GM21529 (cell line): Measurements from ENCODE around the gene TSHZ2.
"Not testable (repeated sequence)": the region's sequence is repeated elsewhere in the genome, so short reads cannot be mapped to it uniquely, and the experiment has no call there.

Experiments
- ATAC-seq: cut with Tn5 transposase; IDR thresholded peaks from one replicate; pipeline ENCODE4 v1.9.1; 2021; ENCODE audit not compliant: unreplicated experiment

TSHZ2 gene

DNA sequence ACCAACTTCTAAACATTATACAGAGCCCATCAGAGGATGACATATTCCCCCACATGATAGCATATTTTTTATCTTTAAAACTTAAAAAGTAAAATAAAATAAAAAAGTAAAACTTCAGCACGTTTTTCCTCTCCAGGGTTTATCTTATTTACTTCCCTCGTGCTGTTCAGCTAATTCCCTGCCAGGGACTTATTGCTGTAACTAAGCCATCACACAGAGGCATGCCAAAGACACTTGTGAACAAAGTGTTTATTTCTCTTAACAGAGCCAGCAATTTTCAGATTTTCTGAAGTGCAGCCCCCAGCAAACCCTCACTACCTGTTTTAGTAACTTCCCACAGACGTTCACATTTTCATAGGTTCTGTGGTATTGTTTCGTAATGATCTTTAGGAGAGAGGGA is 327.7 kb downstream of the TSHZ2 start:
- ATAC-seq: no peak

DNA sequence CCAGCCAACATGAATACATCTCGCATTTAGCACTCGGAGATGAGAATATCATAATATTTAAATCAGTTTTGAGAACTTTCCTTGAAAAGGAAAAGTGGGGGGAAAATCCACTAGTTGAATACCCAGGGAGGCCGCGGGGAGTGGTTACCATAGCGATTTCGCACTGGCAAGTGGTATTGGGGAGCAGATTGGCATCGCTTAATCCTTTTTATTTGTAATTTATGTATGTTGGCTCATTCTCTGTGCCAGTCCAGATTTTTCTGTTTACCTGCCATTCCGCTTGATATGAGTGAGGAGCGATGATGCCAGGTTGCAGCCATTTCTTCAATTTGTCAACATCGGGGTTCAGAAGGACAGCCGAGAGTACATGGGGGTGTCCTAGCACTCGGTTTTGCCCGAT is 329.7 kb downstream of the TSHZ2 start:
- ATAC-seq: no peak

DNA sequence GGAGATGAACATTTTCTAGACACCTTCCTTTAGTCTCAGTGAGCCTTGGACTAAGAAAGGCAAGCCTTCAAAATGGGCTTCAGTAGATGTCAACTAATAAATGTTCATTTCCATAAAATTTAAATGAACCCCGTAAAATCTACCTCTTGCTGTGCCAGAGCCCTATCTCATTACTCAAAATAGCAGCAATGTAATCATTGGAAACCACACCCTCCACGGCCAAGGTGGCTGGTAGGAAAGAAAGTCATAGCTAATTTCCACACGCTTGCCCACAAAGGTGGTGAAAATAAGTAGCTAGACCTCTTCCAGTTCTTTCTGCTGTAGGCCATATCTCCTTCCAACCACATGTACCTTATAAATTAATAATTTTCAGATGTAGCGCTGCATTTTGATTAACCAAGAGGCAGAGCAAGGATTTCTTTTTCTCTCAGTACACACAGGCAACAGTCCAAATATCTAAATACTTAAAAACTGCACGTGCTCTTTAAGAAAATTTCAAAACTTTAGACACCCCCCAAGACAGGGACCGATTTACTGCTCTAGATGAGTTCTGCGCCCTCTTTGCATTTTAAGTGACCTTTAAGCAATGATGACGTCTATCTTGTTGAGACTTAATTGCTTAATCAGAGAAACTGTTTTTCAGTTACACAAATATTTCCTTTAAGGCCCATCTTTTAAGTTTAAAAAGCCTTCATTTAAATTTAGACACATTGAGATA is 330.7 kb downstream of the TSHZ2 start:
- ATAC-seq: no peak

DNA sequence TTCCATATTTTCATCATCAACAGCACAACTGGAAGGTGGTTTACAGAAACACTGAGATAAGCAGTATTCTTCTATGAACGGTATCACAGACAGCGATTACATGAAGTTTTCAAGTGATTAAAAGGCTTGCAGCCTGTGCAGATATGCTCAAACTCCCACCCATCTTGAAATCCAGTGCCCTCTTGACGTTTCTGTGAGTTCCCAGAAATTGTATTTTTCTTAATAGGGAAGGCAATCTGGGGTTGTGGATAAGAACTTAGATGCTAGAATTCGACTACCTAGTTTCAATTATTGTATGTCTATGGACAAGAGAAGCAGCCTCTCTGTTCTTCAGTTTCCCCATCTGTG is 331.2 kb downstream of the TSHZ2 start:
- ATAC-seq: no peak

DNA sequence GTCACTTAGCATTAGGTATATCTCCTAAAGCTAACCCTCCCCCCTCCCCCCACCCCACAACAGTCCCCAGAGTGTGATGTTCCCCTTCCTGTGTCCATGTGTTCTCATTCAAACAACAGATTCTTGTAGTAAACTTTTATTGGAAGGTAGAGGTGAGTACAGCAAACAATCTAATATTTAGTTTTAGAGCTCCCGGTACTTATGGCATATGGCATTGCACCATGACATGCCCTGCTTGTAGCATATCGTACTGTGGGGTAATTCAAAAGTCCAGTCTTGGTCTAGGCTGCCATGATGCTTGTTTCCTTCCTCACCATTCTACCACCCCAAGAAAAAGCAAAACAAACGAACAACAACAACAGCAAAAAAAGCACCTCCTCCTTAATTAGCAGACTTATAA is 332.0 kb downstream of the TSHZ2 start:
- ATAC-seq: no peak

DNA sequence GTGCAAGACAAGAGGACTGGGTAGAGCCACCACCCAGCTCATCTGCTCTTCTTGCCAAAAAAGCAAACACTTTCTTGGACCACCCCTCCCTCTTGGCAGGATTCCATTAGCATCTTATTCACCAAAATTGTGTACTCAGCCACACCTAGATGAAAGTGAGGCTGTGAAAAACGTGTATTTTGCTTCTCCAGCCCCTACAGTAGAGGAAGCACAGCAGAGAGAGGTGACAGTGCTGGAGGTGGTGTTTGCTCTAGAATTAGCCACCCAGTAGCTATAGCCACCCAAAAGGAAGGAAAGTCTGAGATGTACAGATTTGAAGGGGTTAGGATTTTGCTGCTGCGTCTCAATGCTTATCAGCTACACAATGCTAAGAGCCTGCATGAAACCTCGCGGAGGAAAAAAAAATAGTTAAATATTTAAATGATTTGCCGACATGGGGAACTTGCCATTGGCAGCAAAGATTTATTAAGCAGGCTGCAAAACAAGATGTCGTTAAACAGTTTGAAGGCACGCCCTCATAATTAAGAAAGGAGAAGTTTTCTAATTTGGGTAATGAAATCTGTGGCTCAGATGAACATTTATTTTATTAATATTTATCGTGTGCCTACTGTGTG is 334.1 kb downstream of the TSHZ2 start:
- no peak for ATAC-seq

DNA sequence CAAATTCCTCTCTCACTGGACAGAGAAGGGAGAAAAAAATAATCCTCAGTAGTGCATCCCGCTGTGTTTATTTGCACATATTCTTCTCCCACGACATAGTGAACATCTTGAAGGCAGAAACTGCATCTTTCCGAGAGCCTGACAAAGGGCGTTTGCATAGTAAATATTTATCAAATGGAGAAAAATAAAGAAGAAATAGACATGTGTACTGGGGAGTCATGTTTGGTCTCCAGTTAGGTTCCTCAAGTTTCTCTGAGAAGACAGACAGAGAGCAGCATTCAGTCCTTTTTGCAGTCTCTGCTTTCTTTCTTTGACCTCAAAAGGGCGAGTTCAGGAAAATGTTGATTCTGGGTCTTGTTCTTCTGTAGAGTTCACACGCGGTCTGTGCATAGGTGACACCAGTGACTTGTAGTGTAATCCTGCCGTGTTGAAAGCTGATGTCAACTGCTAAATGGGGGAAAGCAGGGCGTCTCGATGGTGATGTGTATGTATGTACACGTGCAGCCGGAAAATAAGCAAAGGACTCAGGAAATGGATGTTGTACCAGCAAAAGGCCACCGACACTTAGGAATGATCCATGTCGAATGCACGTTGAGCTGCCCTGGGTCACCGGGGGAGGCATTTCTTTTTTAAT is 335.9 kb downstream of the TSHZ2 start:
- ATAC-seq: no peak

DNA sequence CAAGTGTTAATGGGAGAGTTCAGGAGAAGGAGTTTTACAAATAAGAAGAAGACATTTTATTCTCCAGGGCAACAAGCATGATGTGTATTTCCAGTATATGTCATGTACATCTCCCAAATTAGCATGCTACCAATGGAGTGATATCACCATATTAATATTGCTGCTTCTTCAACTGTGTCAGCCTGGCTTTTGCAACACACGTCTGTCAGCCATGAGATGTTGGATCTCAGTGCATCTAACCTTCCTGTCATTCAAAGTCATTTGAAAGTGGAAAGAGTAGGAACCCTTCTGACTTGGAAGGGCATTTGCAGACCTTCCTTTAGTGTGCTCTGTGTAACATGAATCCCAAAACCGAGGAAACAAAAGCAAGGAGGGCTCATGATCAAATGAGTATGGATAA is 337.4 kb downstream of the TSHZ2 start:
- ATAC-seq: no peak

DNA sequence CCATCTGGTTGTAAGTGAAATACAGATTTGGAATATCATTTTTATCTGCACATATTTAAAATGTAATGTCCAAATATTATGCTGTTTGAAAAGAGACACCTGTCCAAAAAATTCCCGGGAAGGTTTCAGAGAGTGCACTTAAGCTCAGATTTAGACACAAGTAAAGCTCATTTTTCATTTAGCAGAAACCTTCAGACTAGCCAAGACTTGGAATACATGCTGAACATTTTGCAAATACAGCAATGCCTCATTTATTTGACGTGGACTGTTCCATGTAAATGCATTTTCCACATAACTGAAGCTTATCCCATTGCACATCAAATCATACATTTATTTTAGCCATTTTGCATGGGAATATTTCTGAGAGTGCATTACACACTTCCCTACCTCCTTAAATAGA is 340.8 kb downstream of the TSHZ2 start:
- no peak for ATAC-seq

DNA sequence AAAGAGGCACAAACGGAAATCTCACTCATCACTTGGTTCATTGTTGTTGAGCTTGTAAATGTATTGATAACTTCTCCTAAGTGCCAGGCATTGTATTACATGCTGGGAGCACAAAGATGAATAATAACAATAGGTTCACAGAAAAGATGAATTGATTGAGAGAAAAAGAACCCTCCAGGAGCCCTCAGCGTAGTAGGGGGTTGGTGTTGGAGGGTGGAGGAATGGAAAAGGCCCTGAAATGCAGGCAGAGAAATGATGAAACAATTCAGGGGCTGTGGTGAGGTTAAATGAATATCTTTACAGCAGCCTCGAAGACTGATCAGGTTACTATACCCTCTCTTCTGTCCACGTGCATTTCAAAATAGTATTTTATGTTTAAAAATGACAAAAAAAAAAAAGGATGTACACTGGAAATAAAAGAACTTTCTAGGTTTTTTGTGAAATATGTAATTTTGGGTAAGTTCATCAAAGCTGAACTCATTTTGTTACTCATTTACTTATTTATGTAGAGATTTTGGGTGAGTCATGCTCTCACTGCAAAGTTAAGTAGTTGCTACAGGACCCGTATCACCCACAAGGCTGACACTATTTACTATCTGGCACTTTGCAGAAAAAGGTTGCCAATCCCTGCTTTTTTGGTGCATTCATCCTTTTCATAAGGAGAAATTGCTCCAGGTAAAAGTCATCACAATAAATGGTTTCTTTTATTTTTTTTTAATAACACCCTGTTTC is 344.2 kb downstream of the TSHZ2 start:
- ATAC-seq: no peak

DNA sequence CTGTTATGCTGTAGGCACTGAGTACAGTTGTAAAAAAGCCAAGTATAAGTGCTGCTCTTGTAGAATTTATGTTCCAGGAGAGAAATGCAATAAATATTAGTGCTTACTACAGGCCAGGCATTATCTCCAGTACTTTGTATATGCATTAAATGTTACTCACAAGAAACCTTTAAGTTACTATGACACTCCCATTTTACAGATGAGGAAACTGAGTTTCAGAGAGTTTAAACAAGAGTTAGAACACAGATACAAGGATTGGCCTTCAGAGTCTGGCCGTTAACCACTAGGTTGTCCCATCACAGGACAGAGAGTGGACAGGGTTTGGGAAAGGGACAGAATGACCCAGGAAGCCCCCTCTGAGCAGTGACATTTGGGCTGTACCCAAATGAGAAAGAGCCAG is 347.0 kb downstream of the TSHZ2 start:
- no peak for ATAC-seq

DNA sequence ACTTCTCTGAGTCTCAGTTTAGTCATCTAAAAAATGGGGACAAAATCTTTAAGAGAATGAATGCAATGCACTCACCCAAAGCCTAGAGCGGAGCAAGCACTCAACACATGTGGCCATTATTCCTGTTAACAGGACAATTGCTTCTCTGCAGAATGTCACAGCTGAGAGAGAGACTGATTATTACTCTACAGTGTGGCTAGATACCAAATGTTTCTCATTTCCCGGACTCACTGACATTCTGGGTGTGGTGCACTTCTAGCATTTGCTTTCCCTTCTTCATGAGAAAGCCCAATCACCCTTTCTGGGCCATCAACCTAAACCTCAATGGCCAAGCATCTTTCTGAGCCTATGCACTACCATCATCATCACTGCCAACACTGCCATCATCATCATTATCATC is 347.6 kb downstream of the TSHZ2 start:
- no peak for ATAC-seq

DNA sequence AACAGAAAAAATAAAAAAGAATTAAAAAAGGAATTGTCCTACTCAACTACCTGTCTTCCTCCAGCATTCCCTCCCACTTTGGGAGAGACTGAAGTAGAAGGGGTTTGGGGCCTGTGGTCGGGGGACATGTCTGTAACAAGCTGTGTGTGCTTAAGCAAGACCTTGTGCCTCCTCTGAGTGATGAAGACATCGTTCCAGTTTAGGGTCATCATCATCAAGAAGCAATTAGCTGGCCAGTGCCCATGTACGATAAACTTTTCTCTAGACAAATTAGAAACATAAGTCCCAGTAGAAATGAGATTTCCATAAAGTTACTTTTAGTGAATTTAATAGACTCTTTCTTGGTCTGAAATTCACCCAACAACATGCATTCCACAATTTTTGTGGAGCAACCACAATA is 348.5 kb downstream of the TSHZ2 start:
- ATAC-seq: no peak

DNA sequence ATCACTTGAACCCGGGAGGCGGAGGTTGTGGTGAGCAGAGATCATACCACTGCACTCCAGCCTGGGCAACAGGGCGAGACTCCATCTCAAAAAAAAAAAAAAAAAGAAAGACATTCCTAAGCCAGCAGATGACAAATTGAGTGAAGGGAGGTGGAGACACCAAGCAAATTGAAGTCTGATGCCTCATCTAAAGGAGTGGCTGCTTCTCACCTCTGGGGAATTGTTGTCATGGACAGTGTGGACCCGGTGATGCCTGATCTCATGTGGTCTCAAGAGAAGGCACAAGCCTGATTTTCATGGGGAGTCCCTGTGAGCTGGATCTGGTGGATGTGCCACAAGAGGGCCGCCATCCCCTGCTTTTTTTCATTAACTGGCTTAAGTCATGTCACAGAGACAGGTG is 349.4 kb downstream of the TSHZ2 start:
- ATAC-seq: no peak

DNA sequence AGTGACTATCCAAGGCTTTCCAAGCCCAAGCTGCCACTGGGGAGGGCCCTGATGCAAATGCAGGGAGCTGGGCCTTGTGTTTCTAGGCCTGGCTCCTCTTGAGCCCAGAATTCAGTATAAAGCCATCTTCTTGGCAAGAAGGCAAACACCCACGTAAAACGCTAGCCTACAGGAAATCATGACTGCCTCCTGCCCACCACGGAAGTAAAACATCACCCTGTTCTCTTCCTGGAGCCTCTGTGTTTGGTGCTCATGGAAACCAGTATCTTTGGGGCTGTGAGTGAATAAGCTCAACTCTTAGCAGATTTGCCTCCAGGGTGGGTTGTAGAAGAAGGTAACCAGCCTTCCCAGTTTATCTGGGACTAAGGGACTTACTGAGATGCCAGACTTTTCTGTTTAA is 350.5 kb downstream of the TSHZ2 start:
- no peak for ATAC-seq

DNA sequence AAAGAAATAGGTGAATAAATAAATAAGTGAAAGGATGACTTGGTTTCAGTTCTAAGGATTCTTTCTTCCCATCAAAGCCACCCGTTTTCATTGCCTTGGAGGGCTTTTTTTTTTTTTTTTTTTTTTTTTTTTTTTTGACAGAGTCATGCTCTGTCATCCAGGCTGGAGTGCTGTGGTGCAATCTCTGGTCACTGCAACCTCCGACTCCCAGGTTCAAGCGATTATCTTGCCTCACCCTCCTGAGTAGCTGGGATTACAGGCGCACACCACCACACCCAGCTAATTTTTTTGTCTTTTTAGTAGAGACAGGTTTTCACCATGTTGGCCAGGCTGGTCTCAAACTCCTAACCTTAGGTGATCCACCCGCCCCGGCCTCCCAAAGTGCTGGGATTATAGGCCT is 351.3 kb downstream of the TSHZ2 start:
- ATAC-seq: not testable (repeated sequence)

DNA sequence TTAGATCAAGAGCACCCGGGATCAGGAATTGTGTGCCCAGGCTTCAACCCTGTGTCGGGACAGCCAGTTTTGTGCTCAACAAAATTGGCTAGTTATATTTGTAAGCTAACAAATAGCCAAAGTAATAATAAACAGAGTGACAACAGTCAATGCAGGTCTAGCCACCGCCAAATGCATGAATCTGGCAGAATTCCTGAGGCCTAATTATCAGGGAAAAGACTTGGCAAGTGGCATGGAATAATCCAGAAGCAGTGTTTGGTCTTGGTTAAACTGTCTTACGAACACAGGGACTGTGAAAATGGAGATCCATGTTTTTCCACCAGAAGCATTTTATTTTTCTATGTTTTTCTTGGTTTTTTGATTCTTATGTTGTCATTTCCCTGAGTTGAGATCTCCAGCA is 352.7 kb downstream of the TSHZ2 start:
- ATAC-seq: no peak

DNA sequence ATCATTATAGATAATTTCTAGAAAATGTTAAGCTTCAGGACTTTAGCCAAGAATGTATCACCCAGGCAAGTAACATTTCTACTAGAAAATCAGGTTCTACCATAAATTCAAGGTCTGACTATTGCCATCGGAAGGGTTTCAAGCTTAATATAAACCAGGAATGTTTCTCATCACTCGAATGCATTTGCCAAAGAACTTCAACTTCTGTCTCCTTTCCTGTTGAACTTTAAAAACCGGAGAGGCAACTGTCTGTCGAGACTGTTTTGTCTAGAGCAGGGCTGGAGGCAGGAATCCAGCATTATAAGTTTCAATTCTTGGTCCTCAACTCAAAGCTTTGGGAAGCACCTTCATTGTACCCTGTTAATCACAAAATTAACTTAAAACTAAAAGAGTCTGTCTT is 356.8 kb downstream of the TSHZ2 start:
- ATAC-seq: no peak

DNA sequence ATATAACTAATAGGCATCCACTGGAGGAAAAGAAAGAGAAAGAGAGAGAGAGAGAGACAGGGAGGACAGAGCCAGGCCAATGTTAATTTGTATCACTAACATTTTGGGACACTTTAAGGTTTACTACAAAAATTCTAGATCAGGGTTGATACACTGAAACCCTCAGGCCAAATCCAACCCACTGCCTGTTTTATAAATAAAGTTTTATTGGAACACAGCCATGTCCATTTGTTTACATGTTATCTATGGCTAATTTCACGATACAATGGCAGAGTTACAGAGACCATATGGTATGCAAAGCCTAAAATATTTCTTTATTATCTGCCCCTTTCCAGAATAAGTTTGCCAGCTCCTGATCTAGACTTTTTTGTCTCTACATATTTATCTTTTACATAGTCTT is 357.6 kb downstream of the TSHZ2 start:
- ATAC-seq: no peak

DNA sequence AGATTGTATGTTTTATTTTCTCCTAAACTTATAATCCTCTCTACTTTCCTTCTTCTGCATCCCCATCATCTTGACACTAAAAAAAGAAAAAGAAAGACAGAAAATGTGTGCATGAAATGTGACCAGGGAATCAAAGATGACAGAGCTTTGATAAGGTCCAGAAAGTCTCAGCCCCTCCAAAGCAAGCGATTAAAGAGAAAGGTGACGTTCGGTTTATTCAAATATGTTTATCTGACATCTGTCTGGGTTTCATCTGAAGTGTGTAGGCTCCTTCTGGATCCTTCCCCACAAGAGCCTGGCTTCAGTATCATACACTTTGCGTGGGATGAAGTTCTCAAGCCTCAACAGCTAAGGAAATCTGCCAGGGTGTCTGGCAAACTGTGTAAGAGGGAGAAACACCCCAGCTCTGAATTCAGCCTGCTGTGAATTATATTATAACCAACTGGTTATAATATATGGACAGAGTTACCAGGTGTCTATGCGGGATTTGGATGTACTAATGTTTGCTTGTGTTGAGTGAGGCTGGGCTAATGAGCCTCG is 358.5 kb downstream of the TSHZ2 start:
- ATAC-seq: no peak

DNA sequence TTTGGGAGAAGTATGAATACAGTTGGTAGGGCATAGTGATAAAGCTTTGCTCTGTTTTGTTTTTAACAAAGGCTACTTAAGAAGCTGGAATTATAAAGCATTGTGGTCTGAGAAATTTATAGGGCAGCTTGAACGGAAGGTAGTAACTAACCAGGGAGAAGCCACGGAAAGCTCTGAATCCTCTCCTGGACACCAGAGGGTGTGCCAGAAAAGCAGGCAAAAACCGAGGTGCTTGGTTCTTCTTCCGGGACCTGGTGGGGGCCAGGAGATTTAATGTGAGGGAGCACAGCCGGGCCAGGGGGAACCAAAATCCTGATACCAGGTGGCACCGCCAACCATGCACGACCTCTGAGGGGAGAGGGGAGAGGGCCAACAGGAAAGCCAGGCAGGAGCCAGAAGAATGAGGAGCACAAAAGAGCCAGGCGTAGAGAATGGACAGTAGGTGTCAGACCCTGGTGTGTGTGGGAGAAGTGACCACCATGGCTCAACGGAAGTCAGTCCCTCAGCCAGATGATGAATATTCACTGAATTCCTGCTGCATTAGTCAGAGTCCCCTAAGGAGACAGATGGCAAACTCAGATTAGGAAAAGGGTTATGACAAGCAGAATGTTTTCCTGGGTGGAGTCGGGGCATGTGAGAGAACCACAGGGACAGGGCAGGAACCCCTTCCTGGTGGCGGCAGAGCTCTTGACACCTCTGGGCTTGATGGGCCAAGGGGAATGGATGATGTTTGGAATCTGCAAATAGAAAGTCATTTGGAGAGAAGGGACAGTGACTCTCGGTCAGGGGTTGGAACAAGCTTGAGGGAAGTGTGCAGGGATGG is 359.2 kb downstream of the TSHZ2 start:
- no peak for ATAC-seq
